Effector CD4-positive, alpha-beta T cell (primary cell): ENCODE results near the gene PPT2.

Experiments used
- DNase-seq: peaks from one replicate; pipeline ENCODE4 v3.0.0-alpha.2; 2020

Gene PPT2

GRCh38 chr6:32152769-32153563, 975 bp upstream of the PPT2 start:
- DNase-seq = no peak

DNA sequence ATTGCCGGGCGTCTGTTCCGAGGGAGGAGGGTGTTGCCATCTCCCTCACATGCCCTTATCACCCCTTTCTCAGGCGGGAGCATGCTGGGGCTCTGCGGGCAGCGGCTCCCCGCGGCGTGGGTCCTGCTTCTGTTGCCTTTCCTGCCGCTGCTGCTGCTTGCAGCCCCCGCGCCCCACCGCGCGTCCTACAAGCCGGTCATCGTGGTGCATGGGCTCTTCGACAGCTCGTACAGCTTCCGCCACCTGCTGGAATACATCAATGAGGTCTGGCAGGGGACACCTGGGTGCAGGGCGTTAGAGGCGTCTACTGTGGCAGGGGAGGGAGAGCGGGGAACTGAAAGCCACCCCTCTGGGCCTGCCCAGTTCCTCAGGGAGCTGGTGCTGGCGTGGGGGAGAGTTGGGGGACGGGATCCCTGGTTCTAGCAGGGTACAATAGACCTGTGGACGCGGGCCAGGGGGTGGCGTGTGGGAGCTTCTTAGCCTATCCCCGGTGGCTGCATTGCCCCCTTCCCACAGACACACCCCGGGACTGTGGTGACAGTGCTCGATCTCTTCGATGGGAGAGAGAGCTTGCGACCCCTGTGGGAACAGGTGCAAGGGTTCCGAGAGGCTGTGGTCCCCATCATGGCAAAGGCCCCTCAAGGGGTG, 697 bp downstream of the PPT2 start:
- DNase-seq = peak; percentile 52

- no peak for DNase-seq
Observed at GRCh38 chr6:32156891-32157290, 3.0 kb downstream of the PPT2 start.

GRCh38 chr6:32158052-32158451, 4.1 kb downstream of the PPT2 start:
- DNase-seq = no peak

DNA sequence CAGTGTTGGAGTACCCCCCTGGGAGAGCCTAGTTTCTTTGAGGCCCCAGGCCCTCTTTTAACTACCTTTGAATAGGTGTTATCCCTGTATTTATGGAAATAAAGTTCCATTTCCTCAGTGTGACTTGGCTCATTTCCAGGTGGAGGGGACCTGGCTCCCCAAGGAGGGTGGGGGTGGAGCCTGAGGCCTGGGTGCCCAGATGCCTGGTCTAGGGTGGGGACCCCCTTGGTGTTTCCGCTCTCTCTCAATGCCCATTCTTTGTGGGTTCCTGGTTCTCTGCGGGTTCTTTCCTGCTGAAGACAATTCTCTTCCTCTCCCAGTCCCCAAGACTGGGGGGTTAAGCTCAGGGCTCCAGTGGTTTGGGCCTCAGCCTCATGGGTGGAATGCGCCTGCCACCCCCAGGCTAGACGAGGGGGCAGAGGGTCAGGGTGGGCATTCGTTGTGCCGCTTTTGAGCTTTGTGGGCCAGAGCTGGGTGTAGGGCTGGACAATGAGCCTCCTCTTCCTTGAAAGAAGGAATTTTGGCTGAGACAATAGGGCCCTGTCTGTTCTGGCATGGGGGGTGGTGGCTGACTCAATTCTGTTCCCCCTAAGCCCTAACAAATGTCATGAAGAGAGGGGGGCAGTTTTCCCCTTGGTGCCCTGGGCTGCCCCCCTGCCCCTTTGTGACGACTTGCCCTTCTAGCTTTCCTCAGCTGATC, 9.8 kb downstream of the PPT2 start:
- DNase-seq = no peak

DNA sequence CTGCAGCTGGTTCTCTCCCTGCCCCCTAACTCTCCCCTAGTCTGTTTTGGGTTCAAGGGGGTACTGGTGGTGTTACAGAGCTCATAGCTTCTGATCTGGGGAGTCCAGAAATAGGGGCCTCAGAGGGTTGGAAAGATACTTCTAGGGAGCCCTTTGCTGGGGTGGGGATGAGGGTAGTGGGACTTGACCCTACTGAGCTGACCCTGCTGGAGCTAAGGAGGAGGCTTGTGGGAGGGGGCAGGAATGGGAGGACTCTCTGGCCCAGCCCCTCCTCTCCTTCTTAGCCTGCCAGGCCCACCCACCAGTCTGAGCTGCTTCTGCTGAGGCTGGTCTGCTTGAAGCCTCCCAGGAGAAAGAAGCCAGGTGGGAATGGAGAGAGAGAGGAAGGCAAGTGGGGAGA, 10.4 kb downstream of the PPT2 start, which contains the start of gene EGFL8:
EGFL8 (plus strand) TSS at position 301 of the 400 bp plus-strand sequence. CDS start 1,571 bp downstream, outside the sequence.
- no peak for DNase-seq

DNA sequence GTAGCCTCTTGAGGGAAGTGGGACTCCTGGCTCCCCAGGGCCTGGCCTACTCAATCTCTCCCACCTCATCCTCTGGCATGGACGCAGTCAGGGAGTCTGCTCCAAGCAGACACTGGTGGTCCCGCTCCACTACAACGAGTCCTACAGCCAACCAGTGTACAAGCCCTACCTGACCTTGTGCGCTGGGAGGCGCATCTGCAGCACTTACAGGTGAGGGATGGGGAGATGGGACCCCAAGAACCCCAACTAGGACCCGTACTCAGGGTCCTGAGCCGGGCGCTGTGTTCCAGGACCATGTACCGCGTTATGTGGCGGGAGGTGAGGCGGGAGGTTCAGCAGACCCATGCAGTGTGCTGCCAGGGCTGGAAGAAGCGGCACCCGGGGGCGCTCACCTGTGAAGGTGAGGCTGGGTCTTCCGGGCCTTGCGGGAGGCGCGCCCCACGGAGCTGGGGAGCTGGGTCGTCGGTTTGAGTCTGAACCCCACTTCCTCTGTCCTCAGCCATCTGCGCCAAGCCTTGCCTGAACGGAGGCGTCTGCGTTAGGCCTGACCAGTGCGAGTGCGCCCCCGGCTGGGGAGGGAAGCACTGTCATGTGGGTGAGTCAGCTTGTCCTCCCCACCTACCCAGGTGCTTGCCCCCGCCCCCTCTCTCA, 12.6 kb downstream of the PPT2 start:
- DNase-seq = no peak

DNA sequence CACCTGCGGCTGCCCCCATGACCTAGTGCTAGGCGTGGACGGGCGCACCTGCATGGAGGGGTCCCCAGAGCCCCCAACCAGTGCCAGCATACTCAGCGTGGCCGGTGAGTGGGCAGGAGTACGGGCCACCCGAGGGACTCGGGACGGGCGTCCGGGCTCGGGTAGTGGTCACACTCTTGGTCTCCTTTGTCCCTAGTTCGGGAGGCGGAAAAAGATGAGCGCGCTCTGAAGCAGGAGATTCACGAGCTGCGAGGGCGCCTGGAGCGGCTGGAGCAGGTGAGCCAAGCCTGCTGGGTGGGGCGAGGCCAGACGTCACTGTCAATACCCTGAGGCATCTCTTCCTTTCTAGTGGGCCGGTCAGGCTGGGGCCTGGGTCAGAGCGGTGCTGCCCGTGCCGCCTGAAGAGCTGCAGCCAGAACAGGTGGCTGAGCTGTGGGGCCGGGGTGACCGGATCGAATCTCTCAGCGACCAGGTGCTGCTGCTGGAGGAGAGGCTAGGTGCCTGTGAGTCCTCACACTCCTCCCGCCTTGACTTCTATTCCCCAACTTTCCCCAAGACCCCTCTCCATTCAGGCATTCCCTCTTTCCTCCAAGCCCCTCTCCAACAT, 13.3 kb downstream of the PPT2 start:
- no peak for DNase-seq

- no peak for DNase-seq
Observed at GRCh38 chr6:32167761-32168262, 13.9 kb downstream of the PPT2 start.

- DNase-seq = no peak
Observed at GRCh38 chr6:32168350-32168749, 14.4 kb downstream of the PPT2 start.

- no peak for DNase-seq
Observed at GRCh38 chr6:32168807-32169591, 15.1 kb downstream of the PPT2 start.

DNA sequence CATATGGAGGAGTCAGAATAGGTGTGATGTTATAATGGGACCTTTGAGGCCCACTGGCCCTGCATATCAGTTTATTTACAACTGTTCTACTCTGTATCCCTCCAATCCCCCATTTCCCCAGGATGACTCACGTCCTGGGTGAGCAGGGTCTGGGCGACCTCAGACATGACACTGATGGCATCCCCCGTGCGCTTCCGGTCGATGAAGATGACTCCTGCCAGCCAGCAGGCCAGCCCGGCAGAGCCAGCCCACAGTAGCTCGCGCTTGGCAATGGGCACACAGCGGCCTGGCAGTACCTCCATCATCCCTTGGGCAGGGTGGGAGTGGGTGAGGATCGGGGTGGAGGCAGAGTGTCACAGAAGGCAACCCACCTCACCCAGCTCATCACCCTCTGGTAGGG, 16.4 kb downstream of the PPT2 start:
- DNase-seq = no peak

GRCh38 chr6:32171234-32171633, 17.3 kb downstream of the PPT2 start:
- no peak for DNase-seq

DNA sequence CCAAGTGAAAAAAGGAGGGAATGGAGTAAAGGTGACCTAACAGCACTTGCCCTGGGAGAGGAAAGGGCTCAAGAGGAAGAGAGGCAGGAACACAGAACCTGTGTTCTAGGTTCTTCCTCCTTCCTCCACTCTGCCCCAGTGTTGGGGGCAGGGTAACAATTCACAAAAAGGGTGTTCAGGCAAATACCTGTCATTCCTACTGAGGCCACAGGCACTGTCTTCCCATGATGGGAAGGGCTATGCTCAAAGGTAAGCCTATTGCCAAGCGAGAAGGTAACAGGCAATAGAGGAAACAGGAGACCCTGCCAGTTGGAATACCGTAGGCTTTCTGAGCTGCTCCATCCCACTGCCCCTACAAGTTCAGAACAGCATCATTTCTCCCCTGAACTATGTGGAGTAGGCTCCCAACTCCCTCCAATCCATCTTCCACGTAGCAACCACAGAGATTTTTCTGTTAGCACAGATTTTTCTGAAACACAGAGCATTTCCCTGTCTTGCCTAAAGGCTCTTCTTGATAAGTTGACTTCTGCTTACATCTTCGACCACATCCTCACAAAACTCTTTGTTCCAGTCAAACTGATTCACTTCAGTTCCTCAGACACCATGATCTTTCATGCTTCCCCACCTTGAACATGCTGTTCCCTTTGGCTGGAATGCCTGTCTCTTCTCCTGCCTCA, 19.2 kb downstream of the PPT2 start:
- DNase-seq = no peak

GRCh38 chr6:32174416-32174815, 20.5 kb downstream of the PPT2 start:
- no peak for DNase-seq

- DNase-seq = no peak
Observed at GRCh38 chr6:32175322-32175710, 21.4 kb downstream of the PPT2 start.

DNA sequence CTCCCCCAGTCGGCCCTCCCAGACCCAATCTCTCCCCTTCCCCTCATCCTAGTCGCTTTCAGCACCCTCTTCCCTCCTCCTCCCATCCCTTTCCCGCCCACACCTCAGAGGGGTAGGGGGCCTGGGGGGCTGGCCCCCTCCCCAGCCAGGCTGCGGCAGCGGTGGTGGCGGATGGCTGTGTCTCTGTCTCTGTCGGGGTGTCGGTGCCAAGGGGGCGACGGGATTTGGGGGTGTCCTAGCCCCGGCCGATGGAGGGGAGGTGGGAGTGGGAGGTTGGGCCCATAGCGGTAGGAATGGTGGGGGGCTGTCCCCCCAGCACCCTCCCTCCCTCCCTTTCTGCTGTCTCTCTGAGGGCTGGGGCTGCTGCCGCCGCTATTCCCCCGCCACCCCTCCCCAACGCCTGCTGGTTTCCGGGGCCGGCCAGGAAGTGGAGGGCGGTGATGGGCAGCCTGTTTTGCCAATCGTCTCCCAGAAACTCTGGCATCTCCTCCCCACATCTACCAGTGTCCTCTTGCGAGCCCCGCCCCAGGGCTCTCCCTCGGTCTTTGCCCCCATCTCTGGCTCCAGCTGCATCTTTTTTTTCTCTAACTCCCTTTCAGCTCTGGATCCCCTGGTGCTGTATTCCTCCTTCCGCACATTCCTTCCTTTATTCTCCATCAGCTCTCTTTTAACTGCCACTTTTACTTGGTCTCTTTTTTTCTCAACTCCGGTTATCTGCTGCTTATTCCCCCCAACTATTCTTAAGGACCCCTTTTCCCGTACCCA, 22.0 kb downstream of the PPT2 start, which contains the start of gene AGPAT1:
AGPAT1 (minus strand) TSS at position 374 of the 765 bp plus-strand sequence. CDS start 4,588 bp downstream, outside the sequence.
- peak; percentile 95 for DNase-seq

- DNase-seq = no peak
Observed at GRCh38 chr6:32176476-32177182, 22.7 kb downstream of the PPT2 start.

DNA sequence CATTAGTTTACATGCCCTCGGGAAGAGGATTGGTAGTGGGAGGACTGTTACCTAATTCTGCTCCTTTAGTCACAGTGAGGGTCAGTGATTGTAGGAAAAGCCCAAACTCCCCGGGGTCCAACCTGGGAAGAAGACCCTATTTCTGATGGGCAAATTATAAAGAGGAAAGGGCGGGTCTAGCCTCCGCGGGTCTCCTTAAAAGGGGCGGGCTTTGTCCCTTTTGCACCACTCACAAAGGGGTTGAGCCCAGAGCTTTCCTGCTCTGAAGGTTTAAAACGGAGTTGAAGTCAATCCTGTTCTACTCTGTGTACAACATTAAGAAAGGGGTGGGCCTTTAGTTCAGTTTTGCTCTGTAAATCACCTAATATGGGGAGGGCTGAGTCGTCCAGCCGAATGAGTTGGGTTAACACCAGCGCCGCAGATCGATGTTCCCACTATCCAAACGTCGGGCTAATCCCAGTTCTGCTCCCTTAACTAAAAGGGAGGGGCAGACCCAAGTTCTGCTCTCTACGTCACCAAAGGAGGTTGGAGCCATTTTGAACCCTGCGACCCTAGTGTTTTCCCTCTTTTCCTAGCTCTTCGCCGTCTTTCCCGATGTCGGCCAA, 23.3 kb downstream of the PPT2 start:
- no peak for DNase-seq
